NCI-H1930 (cell line): ENCODE results near the gene HUS1.

Experiments used
- DNase-seq, 2 experiments: peaks; one replicate each; lab custom pipeline; 2025; lab: John Stamatoyannopoulos, UW

Gene HUS1

DNA sequence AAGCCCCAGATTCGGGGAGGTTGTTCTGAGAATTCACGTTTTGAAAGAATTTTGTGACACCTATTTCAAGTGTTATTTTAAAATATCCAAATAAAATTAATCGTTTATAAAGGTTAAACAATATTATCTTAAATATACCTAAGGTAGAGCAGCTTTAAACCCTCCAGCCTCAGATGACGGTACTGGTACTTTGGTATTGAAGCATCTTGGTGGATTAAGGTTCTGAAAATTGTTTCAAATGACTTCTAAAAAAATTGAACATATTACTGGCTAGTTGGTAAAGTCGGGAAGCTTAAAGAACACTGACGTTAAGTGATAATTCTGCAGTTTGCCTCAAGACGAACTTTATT lies 392 bp upstream of the HUS1 start:
- no peak for DNase-seq

- DNase-seq = no peak
Measured at GRCh38 chr7:47978790-47979144, 648 bp downstream of the HUS1 start.

- no peak for DNase-seq
Measured at GRCh38 chr7:47973739-47974138, 5.7 kb downstream of the HUS1 start.

- no peak for DNase-seq
Measured at GRCh38 chr7:47970761-47971160, 8.7 kb downstream of the HUS1 start.

DNA sequence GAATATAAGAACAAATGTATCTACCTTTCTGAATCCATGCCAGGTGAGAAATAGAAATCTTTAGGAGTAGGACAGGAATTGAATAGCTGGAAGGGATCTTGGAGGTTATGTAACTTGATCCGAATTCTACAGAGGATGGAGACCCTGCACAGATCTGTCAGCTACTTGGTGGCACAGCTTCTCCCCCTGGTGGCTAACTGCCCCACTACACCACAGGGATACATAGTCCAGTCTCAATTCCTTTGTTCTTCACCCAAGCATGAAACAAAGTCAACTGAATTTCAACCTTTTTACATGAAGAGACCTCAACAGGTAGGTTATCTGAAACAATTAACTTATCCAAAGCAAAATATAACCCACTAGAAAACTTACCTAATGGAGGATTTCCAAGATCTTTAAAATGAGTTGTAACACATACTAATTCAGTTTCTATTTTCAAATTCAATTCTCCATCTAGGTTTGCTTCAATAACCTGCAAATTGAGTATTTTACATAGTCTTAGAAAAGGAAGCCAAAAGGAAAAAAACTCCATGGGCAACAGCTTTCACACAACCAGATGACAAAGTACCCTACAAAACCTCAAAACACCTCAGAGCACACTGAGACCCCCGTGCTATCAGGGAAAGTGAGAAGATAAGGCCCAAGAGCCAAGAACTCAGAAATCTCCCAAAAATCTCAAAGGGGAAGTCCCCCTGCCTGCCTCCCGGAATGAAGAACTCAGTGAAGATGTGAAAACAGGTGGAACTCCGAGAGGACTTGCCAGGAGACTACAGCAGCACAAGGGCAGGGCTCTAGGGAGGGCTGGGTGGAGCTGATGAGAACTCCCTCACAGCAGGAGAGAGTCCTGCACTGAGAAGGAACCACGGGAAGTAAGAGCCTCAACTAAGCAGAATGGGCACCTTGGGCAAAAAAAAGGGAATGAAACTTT lies 10.3 kb downstream of the HUS1 start:
- DNase-seq = peak; percentile 2 to 9

DNA sequence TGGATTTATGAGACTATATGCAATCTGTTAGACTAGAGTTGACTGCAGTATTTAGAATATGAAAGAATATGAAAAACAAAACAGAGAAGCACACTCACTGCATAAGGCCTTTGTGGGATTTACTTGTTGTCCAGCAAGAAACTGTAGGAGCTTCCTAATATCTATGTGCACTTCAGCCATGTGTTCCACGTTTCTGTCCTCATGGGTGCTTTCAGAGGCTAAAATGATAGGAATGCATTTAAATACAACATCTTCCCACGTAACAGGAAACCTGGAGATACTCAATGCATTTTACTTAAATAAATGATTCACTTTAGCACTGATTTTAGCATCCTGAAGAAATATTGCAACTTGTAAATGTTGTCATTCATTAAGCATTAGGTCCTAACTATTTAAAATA lies 11.7 kb downstream of the HUS1 start:
- DNase-seq = no peak

GRCh38 chr7:47967123-47967522 lies 12.3 kb downstream of the HUS1 start:
- DNase-seq = no peak

- DNase-seq = no peak
Measured at GRCh38 chr7:47965456-47965855, 14.0 kb downstream of the HUS1 start.

DNA sequence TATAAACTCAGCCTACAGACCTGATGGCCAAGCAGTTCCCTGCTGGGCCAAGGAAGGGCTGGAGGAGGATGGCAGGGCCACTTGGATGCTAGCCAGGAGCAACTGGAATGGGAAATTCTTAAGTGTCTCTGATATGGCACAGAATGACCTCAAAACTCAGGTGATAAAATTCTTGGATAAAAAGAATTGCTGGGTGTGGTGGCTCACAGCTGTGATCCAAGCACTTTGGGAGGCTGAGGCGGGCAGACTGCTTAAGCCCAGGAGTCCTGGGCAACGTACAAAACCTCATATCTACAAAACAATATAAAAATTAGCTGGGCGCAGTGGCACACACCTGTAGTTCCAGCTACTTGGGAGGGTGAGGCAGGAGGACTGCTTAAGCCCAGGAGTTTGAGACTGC lies 17.2 kb downstream of the HUS1 start:
- no peak for DNase-seq

GRCh38 chr7:47957156-47957555 lies 22.3 kb downstream of the HUS1 start:
- DNase-seq = no peak

- DNase-seq = no peak
Measured at GRCh38 chr7:47956220-47956619, 23.2 kb downstream of the HUS1 start.

DNA sequence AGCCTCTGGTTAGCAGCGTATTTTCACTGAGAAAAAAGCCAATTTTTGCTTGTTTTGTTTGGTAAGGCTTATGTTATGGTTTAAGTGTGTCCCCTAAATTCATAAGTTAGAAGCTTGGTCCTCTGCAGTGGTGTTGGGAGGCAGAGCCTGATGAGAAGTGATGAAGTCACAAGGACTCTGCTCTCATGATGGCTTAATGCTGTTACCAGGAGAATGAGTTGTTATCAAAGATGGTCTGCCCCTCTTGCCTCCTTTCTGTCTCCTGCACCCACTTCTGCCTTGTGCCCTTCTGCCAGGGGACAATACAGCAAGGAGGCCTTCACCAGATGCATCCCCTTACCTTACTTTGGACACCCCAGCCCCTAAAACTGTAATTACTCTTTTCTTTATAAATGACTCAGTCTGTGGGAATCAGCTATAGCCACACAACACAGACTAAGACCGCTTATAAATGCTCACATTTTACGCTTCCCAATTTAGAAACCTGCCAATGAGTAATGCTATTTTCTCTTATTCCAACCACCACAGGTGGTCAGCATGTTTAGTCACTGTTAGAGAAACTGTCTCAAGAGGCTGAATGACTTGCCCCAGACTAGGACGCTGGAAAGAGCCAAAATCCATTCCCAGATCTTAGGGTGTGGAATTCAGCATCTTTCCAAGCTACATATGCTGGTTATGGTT lies 25.0 kb downstream of the HUS1 start:
- DNase-seq = no peak

GRCh38 chr7:47953822-47954221 lies 25.6 kb downstream of the HUS1 start:
- no peak for DNase-seq

DNA sequence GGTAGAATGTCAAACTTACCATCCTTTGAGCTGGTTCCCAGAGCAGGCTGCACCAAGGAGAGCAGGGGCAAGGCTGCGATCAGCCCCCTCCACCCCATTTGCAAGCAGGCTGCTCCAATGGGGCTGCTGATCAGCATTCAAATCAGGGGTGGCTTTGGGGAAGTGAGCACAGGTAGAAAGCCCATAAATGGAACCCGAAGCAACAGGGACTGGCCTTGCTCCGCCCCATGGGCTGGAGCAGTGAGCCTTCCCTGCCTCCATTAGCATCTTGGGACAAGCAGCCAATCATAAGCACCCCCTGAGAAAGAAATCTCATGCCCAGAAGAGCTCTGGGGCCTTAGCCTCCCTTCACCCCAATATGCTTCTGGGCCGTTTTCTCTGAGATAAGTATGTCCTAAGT lies 27.2 kb downstream of the HUS1 start:
- DNase-seq = no peak

GRCh38 chr7:47951374-47951773 lies 28.0 kb downstream of the HUS1 start:
- DNase-seq = no peak

DNA sequence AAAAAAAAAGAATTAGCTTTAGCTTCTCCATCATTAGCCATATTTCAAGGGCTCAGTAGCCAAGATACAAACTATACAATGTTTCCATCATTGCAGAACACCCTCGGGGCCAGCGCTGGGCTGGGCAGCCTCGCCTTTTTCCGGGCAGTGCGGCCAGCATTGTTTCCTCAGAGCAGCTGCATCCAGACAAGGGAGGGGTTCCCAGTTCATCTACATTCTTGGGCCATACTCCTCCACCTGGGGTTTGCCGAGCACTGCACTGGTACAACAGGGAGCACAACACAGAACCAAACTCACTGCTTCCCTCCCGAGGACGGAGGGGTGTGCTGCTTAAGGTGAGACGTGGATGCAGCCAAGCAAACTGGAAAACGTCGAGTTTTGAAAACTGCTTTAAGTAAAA lies 28.7 kb downstream of the HUS1 start:
- no peak for DNase-seq

DNA sequence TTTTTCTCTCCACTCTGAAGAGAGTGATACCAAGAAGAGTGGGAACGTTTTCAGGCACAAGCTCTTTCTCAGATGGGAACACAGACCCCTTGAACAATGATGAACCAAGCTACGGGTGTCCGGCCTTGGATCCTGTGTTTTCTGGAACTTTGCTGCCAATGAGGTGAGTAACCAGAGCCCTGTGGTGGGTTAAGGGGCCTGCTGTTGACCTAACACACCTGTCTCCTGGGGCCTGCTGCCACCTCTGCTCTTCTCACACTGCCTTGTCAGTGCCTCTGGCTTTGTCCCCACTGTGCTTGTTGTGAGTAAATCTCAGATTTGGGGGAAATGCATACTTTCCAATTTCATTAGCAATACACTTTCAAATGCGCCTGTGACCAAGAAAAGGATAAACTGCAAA lies 29.7 kb downstream of the HUS1 start:
- no peak for DNase-seq

GRCh38 chr7:47948141-47948790 lies 31.1 kb downstream of the HUS1 start, which contains the start of gene PKD1L1:
Gene PKD1L1 (minus strand): TSS chr7:47948466. CDS start chr7:47948440, 26 bp downstream.
- DNase-seq = no peak

DNA sequence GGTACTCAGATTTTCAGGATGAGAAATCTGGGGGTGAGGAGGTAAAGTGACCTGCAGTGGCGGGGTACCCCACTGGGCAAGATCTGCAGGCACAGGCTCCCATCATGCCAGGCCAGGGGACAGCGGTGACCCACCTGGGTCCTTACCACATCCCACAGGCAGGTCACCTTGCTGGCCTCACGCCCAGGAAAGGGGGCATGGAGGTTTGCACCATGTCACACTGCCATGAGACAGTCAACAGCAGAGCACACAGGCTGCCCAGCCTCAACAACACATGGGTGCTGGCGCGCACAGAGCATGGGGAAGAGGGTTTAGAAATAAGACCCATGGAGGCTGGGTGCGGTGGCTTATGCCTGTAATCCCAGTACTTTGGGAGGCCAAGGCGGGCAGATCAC lies 32.1 kb downstream of the HUS1 start:
- no peak for DNase-seq

DNA sequence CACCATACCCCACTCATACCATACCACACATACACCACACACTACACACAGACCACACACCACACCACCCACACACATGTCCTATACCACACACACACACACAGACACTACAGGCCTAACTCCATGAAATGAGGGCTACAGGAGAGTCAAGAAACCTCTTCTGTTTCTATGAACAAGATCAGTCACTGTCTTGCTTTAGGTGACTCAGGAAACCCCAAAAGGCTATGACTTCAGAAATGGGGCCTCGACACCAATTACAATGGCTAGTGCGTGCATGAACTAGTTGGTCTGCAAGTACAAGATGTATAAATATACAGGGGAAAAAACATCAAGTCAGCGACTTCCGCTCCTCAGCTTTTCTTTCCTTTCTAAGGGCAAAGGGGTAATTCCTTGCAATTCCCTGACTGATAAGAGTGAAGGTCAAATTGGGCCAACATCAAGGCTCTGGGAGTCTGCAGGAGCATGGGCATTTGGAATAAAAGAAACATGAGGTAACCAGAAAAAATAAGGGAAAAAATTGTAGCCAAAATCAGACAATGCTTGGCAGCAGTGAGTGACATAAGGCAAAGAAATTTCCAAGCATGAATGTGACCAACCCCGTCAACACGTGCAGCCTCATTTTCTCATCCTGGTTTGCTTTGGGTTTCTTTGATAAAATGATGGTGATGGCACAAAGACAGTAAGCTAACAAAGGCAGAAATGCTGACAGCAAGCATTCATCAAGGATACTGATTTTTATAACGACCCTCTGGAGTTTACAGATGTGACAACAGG lies 32.6 kb downstream of the HUS1 start:
- DNase-seq = no peak

DNA sequence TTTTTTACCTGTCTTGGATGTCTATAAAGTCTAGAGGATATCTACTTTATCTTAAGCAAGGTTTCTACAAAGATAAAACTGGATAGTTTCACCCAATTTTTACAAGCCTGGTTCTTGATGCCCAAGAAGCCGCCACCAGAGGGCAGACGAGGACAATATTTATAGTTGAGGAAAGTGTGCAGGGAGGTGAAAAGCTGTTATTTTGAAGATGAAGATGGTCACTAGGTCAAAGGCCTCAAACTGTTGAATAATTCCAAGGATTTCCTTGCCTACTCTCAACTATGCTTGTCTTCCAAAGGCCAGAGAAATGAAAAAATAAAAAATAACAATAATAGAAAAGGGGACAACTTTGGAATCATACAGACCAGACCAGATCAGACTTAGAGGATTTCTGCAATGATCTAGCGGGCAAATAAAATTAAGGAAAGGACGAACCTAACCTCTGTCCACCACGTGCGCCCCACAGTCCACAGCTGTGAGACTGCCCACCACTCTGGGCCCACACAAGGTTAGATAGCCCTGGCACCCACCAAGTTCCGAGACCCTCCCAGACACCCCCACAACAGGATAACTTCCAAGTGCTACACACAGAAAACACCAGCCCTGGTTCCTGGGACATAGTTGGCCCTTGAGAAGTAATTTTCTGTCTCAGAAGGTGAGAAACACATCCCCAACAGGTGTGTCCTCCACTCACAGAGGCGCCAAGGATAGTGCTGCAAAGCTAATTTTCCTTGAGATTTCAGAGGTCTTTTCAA lies 34.0 kb downstream of the HUS1 start:
- DNase-seq = peak; percentile 18 to 37
